Measurements from ENCODE around the gene JUND. TPM values are rescaled to one million over a fixed set of nuclear protein-coding genes. Genes with fewer than 3 reads are reported as not detected.

The JUND gene
- total and polyA plus RNA-seq, 3 donors from 2014 or later: 96.4 to 654 (median 615) TPM

- Histone ChIP-seq H3K27me3 (no peaks in the 10 kb centered on the region), H3K9me3 (no peaks in the 10 kb centered on the region), H3K4me3 (no peak overlapping the region), H3K4me1 (peaks cover 38% of the 10 kb centered on the region), H3K27ac (peak overlapping the region; percentile 29 to 99), H3K36me3 (ENCODE audit: low read depth, missing control alignments) (no peaks in the 10 kb centered on the region)
- TF ChIP-seq POLR2A (IDR thresholded peaks at IDR 0.05) (no peak), CTCF (IDR thresholded peaks at IDR 0.05) (no peak)
- intact Hi-C loops (cut with DNase I; ENCODE audit: low total_unique reads): no loop called here
- WGBS, 2 donors: 64 to 80% methylated on average over 4 to 19 of the region's 20 CpGs
- DNase-seq: no peak
Measured at GRCh38 chr19:18308051-18308947, 26.9 kb upstream of the JUND start.

- peaks cover 45% of the 10 kb centered on the region for H3K4me1 ChIP-seq
- TF ChIP-seq CTCF (IDR thresholded peaks at IDR 0.05) (no peak), POLR2A (IDR thresholded peaks at IDR 0.05) (no peak)
- intact Hi-C loops (cut with DNase I; ENCODE audit: low total_unique reads): no loop called here
- no peaks in the 10 kb centered on the region for H3K9me3 ChIP-seq
- H3K36me3 ChIP-seq (ENCODE audit: low read depth, missing control alignments): no peaks in the 10 kb centered on the region
- no peak overlapping the region for H3K4me3 ChIP-seq
- WGBS, 2 donors: 81 to 93% methylated on average over 13 to 19 of the region's 19 CpGs
- peak overlapping the region; percentile 29 to 99 for H3K27ac ChIP-seq
- DNase-seq: no peak
- H3K27me3 ChIP-seq: no peaks in the 10 kb centered on the region
Measured at GRCh38 chr19:18307271-18307681, 25.9 kb upstream of the JUND start.

GRCh38 chr19:18306888-18307260 is 25.5 kb upstream of the JUND start:
- Histone ChIP-seq H3K36me3 (ENCODE audit: low read depth, missing control alignments) (no peaks in the 10 kb centered on the region), H3K4me1 (peaks cover 45% of the 10 kb centered on the region), H3K27me3 (no peaks in the 10 kb centered on the region), H3K27ac (peak overlapping the region; percentile 58 to 99), H3K9me3 (no peaks in the 10 kb centered on the region), H3K4me3 (no peak overlapping the region)
- DNase-seq: no peak
- intact Hi-C loops (cut with DNase I; ENCODE audit: low total_unique reads): no loop called here
- TF ChIP-seq POLR2A (IDR thresholded peaks at IDR 0.05) (no peak), CTCF (IDR thresholded peaks at IDR 0.05) (no peak)
- WGBS, 2 donors: 67 to 68% methylated on average over 14 of the region's 14 CpGs

- DNase-seq: no peak
- Histone ChIP-seq H3K27ac (peak overlapping the region; percentile 58 to 99), H3K9me3 (no peaks in the 10 kb centered on the region), H3K4me1 (peaks cover 45% of the 10 kb centered on the region), H3K4me3 (no peak overlapping the region), H3K27me3 (no peaks in the 10 kb centered on the region), H3K36me3 (ENCODE audit: low read depth, missing control alignments) (no peaks in the 10 kb centered on the region)
- 83% methylated on average over 20 to 26 of the region's 26 CpGs for WGBS, 2 donors
- TF ChIP-seq POLR2A (IDR thresholded peaks at IDR 0.05) (no peak), CTCF (IDR thresholded peaks at IDR 0.05) (no peak)
- intact Hi-C loops (cut with DNase I; ENCODE audit: low total_unique reads): no loop called here
Measured at GRCh38 chr19:18306209-18306887, 24.9 kb upstream of the JUND start.
